ENCODE data around the gene PCTP. TPM values are rescaled to one million over a fixed set of nuclear protein-coding genes. Genes with fewer than 3 reads are reported as not detected.

The PCTP gene
- 10 to 100 TPM in 1 of 2 experiments, 1 to 10 TPM in 1; 8.8 to 10.3 TPM for total RNA-seq

- peaks cover 18% of the 10 kb centered on the region for H3K27me3 Mint-ChIP-seq (ENCODE audit: low read depth)
- no peak within 1 kb of the TSS for H3K27ac Mint-ChIP-seq
- H3K36me3 Mint-ChIP-seq (ENCODE audit: low read depth) = no peaks in the 10 kb centered on the region
- H3K9me3 Mint-ChIP-seq = no peaks in the 10 kb centered on the region
- H3K4me1 Mint-ChIP-seq (ENCODE audit: low read depth) = peaks cover 12% of the 10 kb centered on the region
- intact Hi-C loops (cut with micrococcal nuclease) = loop anchor here (1.0 to 5.0 kb wide), 4 partner anchors 17 to 329 kb away; partner anchors contain the start of gene MMD
- DNase-seq = peak; percentile 92
- H3K4me3 Mint-ChIP-seq = peak within 1 kb of the TSS; percentile 82
- CTCF ChIA-PET = interaction anchor here (0.6 to 2.8 kb wide), 9 partner anchors 11 to 224 kb away, joined by 3 to 22 read pairs (median 3); no protein-coding TSS in a partner anchor
Observed at GRCh38 chr17:55750750-55751657, at the start of gene PCTP. PCTP (plus strand) TSS chr17:55751051; CDS start chr17:55751104, 53 bp downstream.

GRCh38 chr17:55702150-55702549, 48.7 kb upstream of the PCTP start:
- DNase-seq = no peak
- Mint-ChIP-seq H3K27me3 (ENCODE audit: low read depth) (peaks cover 54% of the 10 kb centered on the region), H3K4me3 (no peak overlapping the region), H3K36me3 (ENCODE audit: low read depth) (no peaks in the 10 kb centered on the region), H3K9me3 (no peaks in the 10 kb centered on the region), H3K4me1 (ENCODE audit: low read depth) (no peaks in the 10 kb centered on the region), H3K27ac (no peak overlapping the region)
- intact Hi-C loops (cut with micrococcal nuclease) = no loop called here
- CTCF ChIA-PET = no interaction called here

GRCh38 chr17:55704401-55704800, 46.5 kb upstream of the PCTP start:
- Mint-ChIP-seq H3K4me3 (no peak overlapping the region), H3K27me3 (ENCODE audit: low read depth) (peaks cover 55% of the 10 kb centered on the region), H3K36me3 (ENCODE audit: low read depth) (no peaks in the 10 kb centered on the region), H3K27ac (no peak overlapping the region), H3K4me1 (ENCODE audit: low read depth) (no peaks in the 10 kb centered on the region), H3K9me3 (no peaks in the 10 kb centered on the region)
- intact Hi-C loops (cut with micrococcal nuclease) = no loop called here
- CTCF ChIA-PET = interaction anchor here (1.0 kb wide), 1 partner anchor 31 kb away, joined by 3 read pairs; no protein-coding TSS in a partner anchor
- no peak for DNase-seq

- H3K4me1 Mint-ChIP-seq (ENCODE audit: low read depth) = no peaks in the 10 kb centered on the region
- H3K9me3 Mint-ChIP-seq = no peaks in the 10 kb centered on the region
- no peaks in the 10 kb centered on the region for H3K36me3 Mint-ChIP-seq (ENCODE audit: low read depth)
- H3K27me3 Mint-ChIP-seq (ENCODE audit: low read depth) = peaks cover 51% of the 10 kb centered on the region
- no peak overlapping the region for H3K4me3 Mint-ChIP-seq
- no peak for DNase-seq
- intact Hi-C loops (cut with micrococcal nuclease) = no loop called here
- CTCF ChIA-PET = no interaction called here
- no peak overlapping the region for H3K27ac Mint-ChIP-seq
Observed at GRCh38 chr17:55705847-55706246, 45.0 kb upstream of the PCTP start.

GRCh38 chr17:55706808-55707773, 43.8 kb upstream of the PCTP start:
- Mint-ChIP-seq H3K27me3 (ENCODE audit: low read depth) (peaks cover 39% of the 10 kb centered on the region), H3K4me3 (no peak overlapping the region), H3K9me3 (no peaks in the 10 kb centered on the region), H3K27ac (no peak overlapping the region), H3K36me3 (ENCODE audit: low read depth) (no peaks in the 10 kb centered on the region), H3K4me1 (ENCODE audit: low read depth) (no peaks in the 10 kb centered on the region)
- CTCF ChIA-PET = interaction anchor here (0.7 to 1.0 kb wide), 2 partner anchors 11 to 14 kb away, joined by 3 read pairs; no protein-coding TSS in a partner anchor
- no peak for DNase-seq
- intact Hi-C loops (cut with micrococcal nuclease) = no loop called here

- Mint-ChIP-seq H3K4me1 (ENCODE audit: low read depth) (no peaks in the 10 kb centered on the region), H3K4me3 (no peak overlapping the region), H3K27ac (no peak overlapping the region), H3K9me3 (no peaks in the 10 kb centered on the region), H3K36me3 (ENCODE audit: low read depth) (no peaks in the 10 kb centered on the region), H3K27me3 (ENCODE audit: low read depth) (peaks cover 32% of the 10 kb centered on the region)
- DNase-seq = no peak
- CTCF ChIA-PET = interaction anchor here (1.0 to 1.3 kb wide), 2 partner anchors 10 to 12 kb away, joined by 3 to 4 read pairs; no protein-coding TSS in a partner anchor
- intact Hi-C loops (cut with micrococcal nuclease) = no loop called here
Observed at GRCh38 chr17:55708175-55708974, 42.5 kb upstream of the PCTP start.

- Mint-ChIP-seq H3K36me3 (ENCODE audit: low read depth) (no peaks in the 10 kb centered on the region), H3K4me3 (no peak overlapping the region), H3K27ac (no peak overlapping the region), H3K27me3 (ENCODE audit: low read depth) (peaks cover 24% of the 10 kb centered on the region), H3K9me3 (no peaks in the 10 kb centered on the region), H3K4me1 (ENCODE audit: low read depth) (no peaks in the 10 kb centered on the region)
- CTCF ChIA-PET = interaction anchor here (0.7 to 1.3 kb wide), 4 partner anchors 9 to 184 kb away, joined by 3 to 4 read pairs (median 3); no protein-coding TSS in a partner anchor
- no peak for DNase-seq
- intact Hi-C loops (cut with micrococcal nuclease) = no loop called here
Observed at GRCh38 chr17:55709440-55709839, 41.4 kb upstream of the PCTP start.

GRCh38 chr17:55709984-55710383, 40.9 kb upstream of the PCTP start:
- H3K36me3 Mint-ChIP-seq (ENCODE audit: low read depth) = no peaks in the 10 kb centered on the region
- H3K27me3 Mint-ChIP-seq (ENCODE audit: low read depth) = peaks cover 22% of the 10 kb centered on the region
- H3K27ac Mint-ChIP-seq = no peak overlapping the region
- no peaks in the 10 kb centered on the region for H3K9me3 Mint-ChIP-seq
- DNase-seq = no peak
- CTCF ChIA-PET = interaction anchor here (0.7 to 1.3 kb wide), 4 partner anchors 8 to 184 kb away, joined by 3 to 4 read pairs (median 3); no protein-coding TSS in a partner anchor
- intact Hi-C loops (cut with micrococcal nuclease) = no loop called here
- no peaks in the 10 kb centered on the region for H3K4me1 Mint-ChIP-seq (ENCODE audit: low read depth)
- no peak overlapping the region for H3K4me3 Mint-ChIP-seq

GRCh38 chr17:55710410-55710809, 40.4 kb upstream of the PCTP start:
- no peak overlapping the region for H3K27ac Mint-ChIP-seq
- H3K4me1 Mint-ChIP-seq (ENCODE audit: low read depth) = no peaks in the 10 kb centered on the region
- H3K27me3 Mint-ChIP-seq (ENCODE audit: low read depth) = peaks cover 20% of the 10 kb centered on the region
- H3K36me3 Mint-ChIP-seq (ENCODE audit: low read depth) = no peaks in the 10 kb centered on the region
- H3K4me3 Mint-ChIP-seq = no peak overlapping the region
- intact Hi-C loops (cut with micrococcal nuclease) = no loop called here
- DNase-seq = no peak
- CTCF ChIA-PET = interaction anchor here (1.1 kb wide), 2 partner anchors 10 to 185 kb away, joined by 3 read pairs; no protein-coding TSS in a partner anchor
- H3K9me3 Mint-ChIP-seq = no peaks in the 10 kb centered on the region

GRCh38 chr17:55710829-55711496, 39.9 kb upstream of the PCTP start:
- H3K9me3 Mint-ChIP-seq = no peaks in the 10 kb centered on the region
- H3K36me3 Mint-ChIP-seq (ENCODE audit: low read depth) = no peaks in the 10 kb centered on the region
- peaks cover 16% of the 10 kb centered on the region for H3K27me3 Mint-ChIP-seq (ENCODE audit: low read depth)
- DNase-seq = no peak
- H3K27ac Mint-ChIP-seq = no peak overlapping the region
- no peak overlapping the region for H3K4me3 Mint-ChIP-seq
- no peaks in the 10 kb centered on the region for H3K4me1 Mint-ChIP-seq (ENCODE audit: low read depth)
- CTCF ChIA-PET = no interaction called here
- intact Hi-C loops (cut with micrococcal nuclease) = no loop called here

- no peaks in the 10 kb centered on the region for H3K4me1 Mint-ChIP-seq (ENCODE audit: low read depth)
- no peak overlapping the region for H3K4me3 Mint-ChIP-seq
- no peak for DNase-seq
- CTCF ChIA-PET = interaction anchor here (0.5 to 4.4 kb wide), 24 partner anchors 8 to 760 kb away, joined by 3 to 35 read pairs (median 3); no protein-coding TSS in a partner anchor
- H3K27ac Mint-ChIP-seq = no peak overlapping the region
- H3K9me3 Mint-ChIP-seq = no peaks in the 10 kb centered on the region
- no peaks in the 10 kb centered on the region for H3K36me3 Mint-ChIP-seq (ENCODE audit: low read depth)
- H3K27me3 Mint-ChIP-seq (ENCODE audit: low read depth) = peaks cover 10% of the 10 kb centered on the region
- intact Hi-C loops (cut with micrococcal nuclease) = no loop called here
Observed at GRCh38 chr17:55717432-55717831, 33.4 kb upstream of the PCTP start.
